ENCODE measurements around the gene C2CD2.

DNA sequence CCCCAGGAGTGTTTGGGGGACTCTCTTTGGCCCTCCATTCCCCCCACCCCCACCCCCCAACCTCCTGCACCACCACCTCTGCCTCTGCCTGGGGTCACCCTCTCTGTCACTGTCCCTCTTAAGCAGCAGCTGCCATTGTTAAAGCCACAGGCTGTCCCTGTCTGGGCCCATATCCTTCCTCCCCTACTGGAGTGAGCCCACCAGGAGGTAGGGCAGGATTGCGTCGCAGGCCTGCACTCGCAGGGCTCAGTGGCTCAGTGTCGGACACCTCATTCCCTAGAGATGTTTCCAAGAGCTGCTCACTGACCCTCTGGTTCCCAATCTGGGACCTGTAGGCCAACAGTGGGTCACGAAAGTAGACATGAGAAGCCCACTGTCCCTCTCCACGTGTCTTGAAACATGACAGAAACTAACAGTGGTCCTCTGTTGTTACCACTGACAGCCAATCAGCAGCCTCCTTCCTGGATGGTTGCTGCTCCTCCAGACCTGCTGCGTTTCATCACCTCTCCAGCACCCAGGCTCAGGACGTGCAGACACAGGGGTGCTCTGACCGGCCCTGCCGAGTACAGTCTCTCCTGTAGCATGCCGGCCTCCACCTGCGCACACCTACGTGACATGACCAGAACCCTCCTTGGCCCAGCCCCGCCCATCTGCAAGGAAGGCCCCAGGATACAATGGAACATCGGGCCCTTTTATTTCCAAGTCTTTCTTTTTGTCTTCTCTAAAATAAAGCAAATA is 82.4 kb downstream of the C2CD2 start:
- TF ChIP-seq, protein P1, sequence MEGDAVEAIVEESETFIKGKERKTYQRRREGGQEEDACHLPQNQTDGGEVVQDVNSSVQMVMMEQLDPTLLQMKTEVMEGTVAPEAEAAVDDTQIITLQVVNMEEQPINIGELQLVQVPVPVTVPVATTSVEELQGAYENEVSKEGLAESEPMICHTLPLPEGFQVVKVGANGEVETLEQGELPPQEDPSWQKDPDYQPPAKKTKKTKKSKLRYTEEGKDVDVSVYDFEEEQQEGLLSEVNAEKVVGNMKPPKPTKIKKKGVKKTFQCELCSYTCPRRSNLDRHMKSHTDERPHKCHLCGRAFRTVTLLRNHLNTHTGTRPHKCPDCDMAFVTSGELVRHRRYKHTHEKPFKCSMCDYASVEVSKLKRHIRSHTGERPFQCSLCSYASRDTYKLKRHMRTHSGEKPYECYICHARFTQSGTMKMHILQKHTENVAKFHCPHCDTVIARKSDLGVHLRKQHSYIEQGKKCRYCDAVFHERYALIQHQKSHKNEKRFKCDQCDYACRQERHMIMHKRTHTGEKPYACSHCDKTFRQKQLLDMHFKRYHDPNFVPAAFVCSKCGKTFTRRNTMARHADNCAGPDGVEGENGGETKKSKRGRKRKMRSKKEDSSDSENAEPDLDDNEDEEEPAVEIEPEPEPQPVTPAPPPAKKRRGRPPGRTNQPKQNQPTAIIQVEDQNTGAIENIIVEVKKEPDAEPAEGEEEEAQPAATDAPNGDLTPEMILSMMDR (IDR thresholded peaks at IDR 0.05): no peak
- TF ChIP-seq POLR2A (IDR thresholded peaks at IDR 0.05): no peak

Data from Peyer's patch (tissue), 4 donors.